NT2/D1 (cell line): ENCODE data around the gene CD274.

Source experiments
- SUZ12 ChIP-seq: IDR thresholded peaks from 2 replicates; pipeline ENCODE4 v1.6.1; 2011; ENCODE audit not compliant: insufficient read length, insufficient read depth; ENCODE audit errors: extremely low read depth
- YY1 ChIP-seq: IDR thresholded peaks from 2 replicates; pipeline ENCODE4 v1.6.1; 2011; ENCODE audit not compliant: insufficient read length, insufficient read depth
- ZNF274 ChIP-seq: IDR thresholded peaks from 2 replicates; pipeline ENCODE4 v1.6.1; 2011; ENCODE audit warnings: mild to moderate bottlenecking, low read depth, low read length

GRCh38 chr9:5512658-5513452 is 62.5 kb downstream of the CD274 start:
- TF ChIP-seq SUZ12 (no peak), ZNF274 (no peak), YY1 (no peak)
